ENCODE results near the gene ZDHHC9. TPM values are rescaled to one million over a fixed set of nuclear protein-coding genes. Genes with fewer than 3 reads are reported as not detected.

ZDHHC9 gene
- total RNA-seq, 1 donor from 2014 or later = 4.2 TPM

- CTCF ChIA-PET = interaction anchor here (1.1 kb wide), 1 partner anchor 32 kb away, joined by 3 read pairs; no protein-coding TSS in a partner anchor
- Mint-ChIP-seq H3K27me3 (no peaks in the 10 kb centered on the region), H3K4me1 (peaks cover 24% of the 10 kb centered on the region), H3K4me3 (no peak overlapping the region), H3K27ac (no peak overlapping the region), H3K9me3 (no peaks in the 10 kb centered on the region), H3K36me3 (ENCODE audit: low read depth) (peaks cover 75% of the 10 kb centered on the region)
- TF ChIP-seq, protein P1, sequence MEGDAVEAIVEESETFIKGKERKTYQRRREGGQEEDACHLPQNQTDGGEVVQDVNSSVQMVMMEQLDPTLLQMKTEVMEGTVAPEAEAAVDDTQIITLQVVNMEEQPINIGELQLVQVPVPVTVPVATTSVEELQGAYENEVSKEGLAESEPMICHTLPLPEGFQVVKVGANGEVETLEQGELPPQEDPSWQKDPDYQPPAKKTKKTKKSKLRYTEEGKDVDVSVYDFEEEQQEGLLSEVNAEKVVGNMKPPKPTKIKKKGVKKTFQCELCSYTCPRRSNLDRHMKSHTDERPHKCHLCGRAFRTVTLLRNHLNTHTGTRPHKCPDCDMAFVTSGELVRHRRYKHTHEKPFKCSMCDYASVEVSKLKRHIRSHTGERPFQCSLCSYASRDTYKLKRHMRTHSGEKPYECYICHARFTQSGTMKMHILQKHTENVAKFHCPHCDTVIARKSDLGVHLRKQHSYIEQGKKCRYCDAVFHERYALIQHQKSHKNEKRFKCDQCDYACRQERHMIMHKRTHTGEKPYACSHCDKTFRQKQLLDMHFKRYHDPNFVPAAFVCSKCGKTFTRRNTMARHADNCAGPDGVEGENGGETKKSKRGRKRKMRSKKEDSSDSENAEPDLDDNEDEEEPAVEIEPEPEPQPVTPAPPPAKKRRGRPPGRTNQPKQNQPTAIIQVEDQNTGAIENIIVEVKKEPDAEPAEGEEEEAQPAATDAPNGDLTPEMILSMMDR (IDR thresholded peaks at IDR 0.05) = no peak
- POLR2A ChIA-PET = interaction anchor here (0.6 kb wide), 1 partner anchor 24 kb away, joined by 4 read pairs; no protein-coding TSS in a partner anchor
- intact Hi-C loops (cut with micrococcal nuclease) = no loop called here
- DNase-seq (no peak), ATAC-seq (ENCODE audit: low read depth) (no peak)
These were observed 52.9 kb downstream of the ZDHHC9 start for GRCh38 chrX:129790808-129791207.

DNA sequence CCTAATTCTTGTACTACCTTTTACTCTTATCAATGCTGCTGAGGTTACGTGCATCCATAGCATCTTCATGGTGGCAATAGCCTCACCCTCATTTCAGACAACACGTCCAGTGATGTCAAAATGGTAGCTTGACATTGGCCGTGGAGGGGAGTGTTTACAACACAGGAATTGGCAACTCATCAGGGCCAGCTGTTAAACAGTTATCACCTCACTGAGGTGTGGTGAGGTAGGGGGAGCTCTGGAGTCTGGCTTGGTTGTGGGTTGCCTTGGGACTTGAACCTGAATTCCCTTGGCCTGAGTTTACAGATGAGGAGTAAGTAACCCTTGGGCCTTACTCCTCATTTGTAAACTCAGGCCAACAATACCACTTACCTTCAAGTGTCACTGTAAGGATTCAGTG is 53.5 kb downstream of the ZDHHC9 start:
- DNase-seq (no peak), ATAC-seq (ENCODE audit: low read depth) (no peak)
- Mint-ChIP-seq H3K27me3 (no peaks in the 10 kb centered on the region), H3K4me1 (peaks cover 31% of the 10 kb centered on the region), H3K9me3 (no peaks in the 10 kb centered on the region), H3K4me3 (no peak overlapping the region), H3K36me3 (ENCODE audit: low read depth) (peaks cover 74% of the 10 kb centered on the region), H3K27ac (peak overlapping the region; percentile 21)
- ChIA-PET POLR2A (interaction anchor here (0.6 to 1.1 kb wide), 3 partner anchors 9 to 24 kb away, joined by 3 to 4 read pairs (median 3); no protein-coding TSS in a partner anchor), CTCF (interaction anchor here (1.3 kb wide), 1 partner anchor 17 kb away, joined by 3 read pairs; no protein-coding TSS in a partner anchor)
- TF ChIP-seq, protein P1 (IDR thresholded peaks at IDR 0.05) = no peak
- intact Hi-C loops (cut with micrococcal nuclease) = no loop called here

GRCh38 chrX:129788527-129788926 is 55.2 kb downstream of the ZDHHC9 start:
- Mint-ChIP-seq H3K4me3 (no peak overlapping the region), H3K27me3 (no peaks in the 10 kb centered on the region), H3K36me3 (ENCODE audit: low read depth) (peaks cover 74% of the 10 kb centered on the region), H3K9me3 (no peaks in the 10 kb centered on the region), H3K27ac (peak overlapping the region; percentile 46), H3K4me1 (peaks cover 44% of the 10 kb centered on the region)
- DNase-seq (no peak), ATAC-seq (ENCODE audit: low read depth) (no peak)
- intact Hi-C loops (cut with micrococcal nuclease) = no loop called here
- POLR2A ChIA-PET = interaction anchor here (0.7 to 1.5 kb wide), 2 partner anchors 17 to 37 kb away, joined by 6 to 7 read pairs; no protein-coding TSS in a partner anchor
- TF ChIP-seq, protein P1 (IDR thresholded peaks at IDR 0.05) = no peak
- CTCF ChIA-PET = no interaction called here

- Mint-ChIP-seq H3K4me1 (peaks cover 55% of the 10 kb centered on the region), H3K36me3 (ENCODE audit: low read depth) (peaks cover 74% of the 10 kb centered on the region), H3K27me3 (no peaks in the 10 kb centered on the region), H3K9me3 (no peaks in the 10 kb centered on the region), H3K4me3 (peak overlapping the region; percentile 53), H3K27ac (peak overlapping the region; percentile 63)
- no peak for DNase-seq
- intact Hi-C loops (cut with micrococcal nuclease) = loop anchor here (2.0 kb wide), 3 partner anchors 15 to 109 kb away; no protein-coding TSS in a partner anchor
- CTCF ChIA-PET = interaction anchor here (0.6 to 2.2 kb wide), 5 partner anchors 12 to 110 kb away, joined by 3 to 5 read pairs (median 3); no protein-coding TSS in a partner anchor
- ATAC-seq (ENCODE audit: low read depth) = no peak
- POLR2A ChIA-PET = interaction anchor here (0.7 to 1.5 kb wide), 7 partner anchors 11 to 132 kb away, joined by 3 to 11 read pairs (median 4); no protein-coding TSS in a partner anchor
- TF ChIP-seq, protein P1 (IDR thresholded peaks at IDR 0.05) = no peak
These were observed 56.2 kb downstream of the ZDHHC9 start for GRCh38 chrX:129787336-129788055.

DNA sequence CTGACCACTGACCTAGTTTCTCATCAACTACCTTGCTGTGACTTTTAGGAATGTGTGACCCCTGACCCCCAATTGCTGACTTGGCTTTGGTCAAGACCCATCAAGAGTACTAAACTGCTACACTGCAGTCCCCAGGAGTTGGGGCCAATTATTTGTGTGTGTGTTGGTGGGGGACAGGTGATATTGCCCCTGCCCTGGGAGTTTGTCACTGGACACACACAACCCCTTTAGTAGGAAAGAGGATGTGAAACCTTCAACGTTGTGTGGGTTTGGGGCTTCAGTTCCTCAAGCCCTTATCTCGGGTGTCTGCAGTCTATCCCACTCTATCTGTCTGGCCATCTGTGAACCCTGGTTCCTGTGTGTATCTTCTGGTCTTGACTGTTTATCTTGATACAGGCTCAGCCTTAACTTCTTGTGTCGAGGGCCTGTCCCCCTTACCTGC is 57.5 kb downstream of the ZDHHC9 start:
- intact Hi-C loops (cut with micrococcal nuclease) = loop anchor here (1.0 to 2.0 kb wide), 4 partner anchors 9 to 107 kb away; no protein-coding TSS in a partner anchor
- Mint-ChIP-seq H3K36me3 (ENCODE audit: low read depth) (peaks cover 71% of the 10 kb centered on the region), H3K27ac (peak overlapping the region; percentile 85), H3K9me3 (no peaks in the 10 kb centered on the region), H3K4me1 (peaks cover 64% of the 10 kb centered on the region), H3K4me3 (peak overlapping the region; percentile 77), H3K27me3 (no peaks in the 10 kb centered on the region)
- ChIA-PET POLR2A (interaction anchor here (0.7 to 1.8 kb wide), 5 partner anchors 9 to 131 kb away, joined by 3 to 11 read pairs (median 3); partner anchors contain the start of gene XPNPEP2), CTCF (interaction anchor here (1.1 to 2.2 kb wide), 3 partner anchors 13 to 108 kb away, joined by 3 to 5 read pairs (median 3); no protein-coding TSS in a partner anchor)
- TF ChIP-seq, protein P1 (IDR thresholded peaks at IDR 0.05) = no peak
- DNase-seq = no peak
- peak; percentile 73 for ATAC-seq (ENCODE audit: low read depth)

Measured in activated B cell treated with CpG ODN at 0.5 μM for 24 hours (primary cell).